Esophagus muscularis mucosa (tissue), 4 donors: ENCODE data around the gene GNAT1. TPM values are rescaled to one million over a fixed set of nuclear protein-coding genes. Genes with fewer than 3 reads are reported as not detected.

Experiments used
- DNase-seq: peaks from one replicate; pipeline ENCODE4 v3.0.0-alpha.2; 2017; ENCODE audit errors: extremely low spot score
- H3K27ac ChIP-seq, 4 donors: fragments of 200-600 bp; sonication (generic); replicated peaks in 1 of 4; 1 replicate in 3 of 4; 2 replicates in 1 of 4; pipeline ENCODE4 v1.5.1; 2016 to 2019; ENCODE audit warnings: mild to moderate bottlenecking in 1 of 4
- H3K27me3 ChIP-seq, 4 donors: fragments of 200-600 bp; sonication (generic); one replicate each; pipeline versions ENCODE4 v1.5.1 to v1.6.0; 2016 to 2019
- H3K36me3 ChIP-seq, 4 donors: fragments of 200-600 bp; sonication (generic); one replicate each; pipeline ENCODE4 v1.5.1; 2016 to 2019
- H3K4me1 ChIP-seq, 4 donors: fragments of 200-600 bp; sonication (generic); one replicate each; pipeline ENCODE4 v1.5.1; 2016 to 2019
- H3K4me3 ChIP-seq, 4 donors: fragments of 200-600 bp; sonication (generic); 1 replicate in 2 of 4; 2 replicates in 2 of 4; pipeline ENCODE4 v1.5.1; 2016 to 2019; ENCODE audit warnings: mild to moderate bottlenecking in 4 of 4, moderate library complexity in 1 of 4
- H3K9me3 ChIP-seq, 4 donors: fragments of 200-600 bp; sonication (generic); 1 replicate in 3 of 4; 2 replicates in 1 of 4; pipeline ENCODE4 v1.5.1; 2016 to 2019
- EP300 ChIP-seq: sonication (generic); formaldehyde crosslinking; IDR thresholded peaks from one replicate; pipeline ENCODE4 v1.6.1; 2017; ENCODE audit warnings: antibody characterized with exemption
- POLR2A ChIP-seq: fragments of 450-650 bp; IDR thresholded peaks from one replicate; pipeline ENCODE4 v1.6.1; 2017; ENCODE audit warnings: antibody characterized with exemption, moderate library complexity, mild to moderate bottlenecking, low read depth
- POLR2AphosphoS5 ChIP-seq, 2 donors: sonication (generic); formaldehyde crosslinking; IDR thresholded peaks; one replicate each; pipeline ENCODE4 v1.6.1; 2017; ENCODE audit warnings: antibody characterized with exemption in 2 of 2
- WGBS: methylation state at CpG from one replicate; pipeline ENCODE4 v1.1.5; 2018; 5-methylcytosine and 5-hydroxymethylcytosine counted together
- intact Hi-C: fragments of 100-400 bp; cut with DNase I; formaldehyde crosslinking; loops from one replicate; pipeline ENCODE4 v1.15.1; 2023
- total RNA-seq, 4 donors: library from RNA; depleted of rRNA; stranded (reverse); fragments of >200 nt; gene quantifications; one replicate each; pipeline versions ENCODE4 v1.1.0 to v1.2.1, GENCODE V29; 2016
- TF ChIP-seq, protein P1 (sequence below), 3 experiments: fragments of 200-600 bp in 2 of 3; fragments of 450-650 bp in 1 of 3; sonication (generic) in 2 of 3; IDR thresholded peaks; one replicate each; pipeline ENCODE4 v1.5.1; 2017 to 2019; ENCODE audit warnings: antibody characterized with exemption in 3 of 3, mild to moderate bottlenecking in 2 of 3, moderate library complexity in 1 of 3

Gene GNAT1
- total RNA-seq, 4 donors from 2014 or later, result not detected

DNA sequence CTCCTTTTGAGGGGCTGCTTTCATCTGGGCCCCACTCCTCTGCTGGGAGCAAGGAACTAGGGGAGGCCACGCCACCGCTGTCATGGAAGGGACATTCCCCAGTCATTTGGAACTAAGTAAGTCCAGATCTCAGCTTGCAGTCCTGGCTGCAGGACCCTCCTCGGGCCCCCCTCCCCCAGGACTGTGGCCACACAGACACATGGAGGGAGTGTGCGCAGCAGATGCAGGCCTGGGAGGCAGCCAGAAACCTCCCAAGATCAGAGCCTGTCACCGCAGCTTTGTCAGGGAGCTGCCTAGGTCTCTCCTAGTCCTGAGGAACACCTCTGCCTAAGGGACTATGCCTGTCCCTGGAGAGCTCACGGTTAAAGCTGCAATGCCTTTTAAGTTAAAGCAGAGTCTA, 43.5 kb upstream of the GNAT1 start:
- no peaks in the 10 kb centered on the region for H3K27me3 ChIP-seq
- intact Hi-C loops, result no loop called here
- H3K4me1 ChIP-seq, result no peaks in the 10 kb centered on the region
- WGBS, result 59% methylated on average over 4 of the region's 6 CpGs
- no peak overlapping the region for H3K4me3 ChIP-seq
- DNase-seq, result no peak
- H3K36me3 ChIP-seq, result no peaks in the 10 kb centered on the region
- TF ChIP-seq EP300 (no peak), POLR2A (no peak)
- TF ChIP-seq, protein P1, sequence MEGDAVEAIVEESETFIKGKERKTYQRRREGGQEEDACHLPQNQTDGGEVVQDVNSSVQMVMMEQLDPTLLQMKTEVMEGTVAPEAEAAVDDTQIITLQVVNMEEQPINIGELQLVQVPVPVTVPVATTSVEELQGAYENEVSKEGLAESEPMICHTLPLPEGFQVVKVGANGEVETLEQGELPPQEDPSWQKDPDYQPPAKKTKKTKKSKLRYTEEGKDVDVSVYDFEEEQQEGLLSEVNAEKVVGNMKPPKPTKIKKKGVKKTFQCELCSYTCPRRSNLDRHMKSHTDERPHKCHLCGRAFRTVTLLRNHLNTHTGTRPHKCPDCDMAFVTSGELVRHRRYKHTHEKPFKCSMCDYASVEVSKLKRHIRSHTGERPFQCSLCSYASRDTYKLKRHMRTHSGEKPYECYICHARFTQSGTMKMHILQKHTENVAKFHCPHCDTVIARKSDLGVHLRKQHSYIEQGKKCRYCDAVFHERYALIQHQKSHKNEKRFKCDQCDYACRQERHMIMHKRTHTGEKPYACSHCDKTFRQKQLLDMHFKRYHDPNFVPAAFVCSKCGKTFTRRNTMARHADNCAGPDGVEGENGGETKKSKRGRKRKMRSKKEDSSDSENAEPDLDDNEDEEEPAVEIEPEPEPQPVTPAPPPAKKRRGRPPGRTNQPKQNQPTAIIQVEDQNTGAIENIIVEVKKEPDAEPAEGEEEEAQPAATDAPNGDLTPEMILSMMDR (IDR thresholded peaks at IDR 0.05), result no peak
- no peaks in the 10 kb centered on the region for H3K9me3 ChIP-seq
- no peak overlapping the region for H3K27ac ChIP-seq

DNA sequence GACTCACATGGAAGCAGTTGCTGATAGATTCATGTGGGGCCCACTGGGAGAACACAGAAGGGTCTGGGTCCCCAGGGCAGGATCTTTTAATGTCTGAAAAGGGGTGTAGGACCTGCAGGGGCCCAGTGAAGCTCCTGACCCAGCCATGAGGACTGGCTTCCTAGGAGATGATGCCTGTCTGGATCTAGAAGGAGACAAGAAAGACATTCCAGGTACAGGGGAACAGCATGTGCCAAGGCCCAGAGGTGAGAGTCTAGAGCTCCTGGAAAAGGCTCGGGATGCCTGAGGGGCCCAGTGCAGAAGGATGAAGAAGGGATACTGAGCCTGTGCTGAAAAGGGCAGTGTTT, 41.0 kb upstream of the GNAT1 start:
- WGBS, result 100% methylated on average over 1 of the region's 1 CpG
- H3K4me3 ChIP-seq, result no peak overlapping the region
- no peak overlapping the region for H3K27ac ChIP-seq
- peaks cover 3 to 14% (median 9%) of the 10 kb centered on the region in 4 donors for H3K4me1 ChIP-seq
- intact Hi-C loops, result no loop called here
- no peaks in the 10 kb centered on the region for H3K36me3 ChIP-seq
- H3K9me3 ChIP-seq, result no peaks in the 10 kb centered on the region
- TF ChIP-seq, protein P1 (IDR thresholded peaks at IDR 0.05), result no peak
- TF ChIP-seq EP300 (no peak), POLR2AphosphoS5 (IDR thresholded peaks at IDR 0.05) (no peak)
- no peaks in the 10 kb centered on the region for H3K27me3 ChIP-seq
- no peak for DNase-seq

DNA sequence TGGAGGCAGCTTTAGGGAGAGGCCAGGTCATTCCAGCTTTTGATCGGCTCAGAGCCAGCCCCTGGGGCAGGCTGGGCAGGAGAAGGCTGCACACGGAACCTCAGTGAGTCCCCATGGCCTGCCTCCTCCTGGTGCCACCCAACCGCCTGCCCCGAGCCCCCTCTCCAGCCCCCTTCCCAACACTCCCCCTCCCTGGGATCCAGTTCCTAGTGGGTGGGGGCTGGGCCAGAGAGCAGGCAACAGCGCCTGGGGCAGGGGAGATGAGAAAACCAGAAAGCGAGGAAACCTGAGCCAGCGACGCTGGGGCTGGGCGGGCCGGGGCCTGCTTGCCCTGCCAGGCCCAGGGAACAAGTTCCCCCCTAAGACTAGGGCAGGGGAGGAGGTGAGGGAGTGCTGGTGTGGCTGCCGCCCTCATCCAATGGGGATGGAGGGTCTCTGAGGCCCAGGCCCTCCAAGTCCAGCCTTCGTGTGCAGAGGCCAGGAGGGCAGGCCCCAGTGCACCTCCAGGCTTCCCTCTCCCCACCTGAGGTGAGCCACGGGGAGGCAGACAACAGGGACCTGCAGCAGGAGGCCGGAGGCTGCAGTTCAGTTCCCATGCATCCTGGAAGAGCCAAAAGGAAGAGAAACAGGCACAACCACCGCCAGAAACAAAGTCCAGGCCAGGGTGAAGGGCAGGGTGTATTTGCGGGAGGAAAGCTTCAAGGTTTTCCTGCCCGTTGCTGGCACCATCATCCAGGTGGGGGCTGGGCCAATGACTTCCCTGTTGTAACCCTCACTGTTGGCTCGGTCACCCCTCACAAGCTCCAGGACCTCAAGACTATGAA, 40.3 kb upstream of the GNAT1 start:
- H3K36me3 ChIP-seq, result no peaks in the 10 kb centered on the region
- no peak for DNase-seq
- no peak overlapping the region for H3K4me3 ChIP-seq
- H3K27me3 ChIP-seq, result peaks cover 0 to 7% (median 5%) of the 10 kb centered on the region in 4 donors
- TF ChIP-seq, protein P1 (IDR thresholded peaks at IDR 0.05), result no peak
- TF ChIP-seq POLR2AphosphoS5 (IDR thresholded peaks at IDR 0.05), result no peak
- H3K27ac ChIP-seq, result no peak overlapping the region
- 88% methylated on average over 11 of the region's 18 CpGs for WGBS
- H3K9me3 ChIP-seq, result no peaks in the 10 kb centered on the region
- intact Hi-C loops, result no loop called here
- H3K4me1 ChIP-seq, result peaks cover 10 to 21% (median 16%) of the 10 kb centered on the region in 4 donors

DNA sequence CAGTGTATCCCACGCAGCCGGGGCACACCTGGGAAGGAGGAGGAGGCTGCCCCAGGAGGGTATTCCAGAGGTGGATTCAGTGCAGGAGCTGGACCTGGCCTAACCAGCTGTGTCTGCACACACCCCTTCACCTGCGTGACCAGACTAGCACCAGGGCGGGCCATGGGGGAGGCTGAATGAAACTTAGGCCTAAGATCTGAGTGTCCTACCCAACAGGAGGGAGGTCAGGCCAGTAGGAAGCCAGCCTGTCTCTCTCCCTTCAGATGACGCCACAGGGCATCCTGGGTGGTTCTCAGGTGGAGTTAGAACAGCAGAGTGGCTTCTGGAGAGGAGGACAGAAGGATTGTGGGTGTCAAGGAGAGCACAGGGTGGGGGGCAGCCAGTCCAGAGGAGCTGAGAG, 39.7 kb upstream of the GNAT1 start:
- H3K4me1 ChIP-seq, result peaks cover 10 to 28% (median 23%) of the 10 kb centered on the region in 4 donors
- TF ChIP-seq POLR2A (no peak), POLR2AphosphoS5 (IDR thresholded peaks at IDR 0.05) (no peak), EP300 (no peak)
- TF ChIP-seq, protein P1 (IDR thresholded peaks at IDR 0.05), result no peak
- no peak overlapping the region for H3K27ac ChIP-seq
- no peak overlapping the region for H3K4me3 ChIP-seq
- DNase-seq, result no peak
- intact Hi-C loops, result no loop called here
- no CpG with 5 or more reads among the region's 5 CpGs for whole genome bisulfite sequencing
- H3K9me3 ChIP-seq, result no peaks in the 10 kb centered on the region
- H3K36me3 ChIP-seq, result no peaks in the 10 kb centered on the region
- peaks cover 0 to 8% (median 6%) of the 10 kb centered on the region in 4 donors for H3K27me3 ChIP-seq
